GM18519 (cell line): Measurements from ENCODE around the gene SLC29A2.

Experiments used
- ATAC-seq: cut with Tn5 transposase; IDR thresholded peaks from one replicate; pipeline ENCODE4 v1.9.1; 2021; ENCODE audit warnings: mild to moderate bottlenecking, moderate library complexity; ENCODE audit not compliant: unreplicated experiment, low FRiP score

The SLC29A2 gene

DNA sequence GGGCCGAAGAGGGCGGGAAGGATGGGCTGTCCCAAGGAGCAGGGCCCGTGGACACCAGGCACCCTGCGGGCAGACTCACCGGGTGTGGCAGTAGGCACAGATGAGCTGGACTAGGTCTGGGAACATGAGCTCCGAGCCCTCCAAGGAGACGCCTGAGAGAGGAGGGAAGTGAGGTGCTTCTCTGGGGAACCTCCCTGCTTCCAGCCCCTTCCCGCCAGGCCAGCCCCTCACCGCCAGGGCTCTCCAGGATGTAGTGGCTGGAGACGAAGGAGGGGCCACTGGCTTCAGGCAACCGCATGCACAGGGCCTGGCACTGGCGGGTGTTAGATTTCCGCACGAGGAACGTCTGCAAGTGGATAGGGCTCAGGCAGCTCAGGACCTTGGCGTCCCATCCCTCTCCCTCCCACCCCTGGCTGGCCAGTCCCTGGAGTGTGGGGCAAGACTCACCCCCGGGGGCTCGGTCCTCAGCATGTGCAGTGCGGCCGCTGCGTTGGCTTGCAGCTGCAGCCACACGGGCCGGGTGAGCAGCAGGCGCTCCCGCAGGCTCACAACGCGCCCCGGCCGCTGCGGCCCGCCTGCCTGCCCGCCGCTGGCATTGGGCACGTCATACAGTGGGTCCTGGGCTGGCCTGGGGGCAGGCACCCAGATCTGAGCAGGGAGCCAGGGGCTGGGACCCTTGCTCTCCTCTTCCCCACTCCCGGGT, 35.9 kb downstream of the SLC29A2 start:
- ATAC-seq = no peak

DNA sequence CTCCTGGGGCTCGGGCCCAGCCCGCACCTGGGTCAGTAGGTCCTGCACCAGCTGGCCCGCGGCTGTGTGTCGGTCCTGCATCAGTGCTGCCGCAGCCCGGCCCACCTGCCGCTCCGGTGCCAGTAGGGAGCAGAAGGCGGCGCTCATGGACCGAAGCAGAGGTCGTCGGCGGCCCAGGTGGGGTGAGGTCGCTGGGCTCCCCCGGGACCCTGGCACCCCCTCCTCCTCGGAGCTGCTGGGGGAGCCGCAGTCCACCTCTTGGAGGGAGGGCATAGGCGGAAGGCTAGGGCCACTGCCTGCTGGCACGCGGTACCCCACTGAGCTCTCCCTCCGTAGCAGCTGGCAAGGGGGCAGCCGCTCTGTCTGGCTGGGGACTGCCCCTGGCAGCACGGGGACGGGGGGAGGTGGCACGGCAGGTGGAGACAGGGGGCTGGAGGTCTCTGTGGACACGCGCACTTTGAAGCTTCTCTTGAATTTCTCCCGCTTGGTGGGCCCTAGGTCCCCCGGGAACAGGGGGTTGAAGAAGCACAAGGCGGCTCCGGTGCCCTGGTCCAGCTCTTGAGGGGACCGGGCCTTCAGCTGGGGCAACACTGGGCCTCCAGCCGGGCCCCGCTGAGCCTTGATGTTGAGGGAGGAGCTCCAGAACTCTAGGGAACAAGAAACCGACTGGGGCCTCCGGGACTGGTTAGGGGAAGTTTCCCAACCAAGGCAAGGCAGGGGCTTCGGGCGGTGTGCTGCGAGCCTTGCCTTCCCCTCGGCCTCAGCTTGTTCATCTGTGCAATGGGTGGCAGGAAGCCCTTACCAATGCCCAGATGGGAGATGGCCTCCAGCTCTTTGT, 36.7 kb downstream of the SLC29A2 start:
- no peak for ATAC-seq

DNA sequence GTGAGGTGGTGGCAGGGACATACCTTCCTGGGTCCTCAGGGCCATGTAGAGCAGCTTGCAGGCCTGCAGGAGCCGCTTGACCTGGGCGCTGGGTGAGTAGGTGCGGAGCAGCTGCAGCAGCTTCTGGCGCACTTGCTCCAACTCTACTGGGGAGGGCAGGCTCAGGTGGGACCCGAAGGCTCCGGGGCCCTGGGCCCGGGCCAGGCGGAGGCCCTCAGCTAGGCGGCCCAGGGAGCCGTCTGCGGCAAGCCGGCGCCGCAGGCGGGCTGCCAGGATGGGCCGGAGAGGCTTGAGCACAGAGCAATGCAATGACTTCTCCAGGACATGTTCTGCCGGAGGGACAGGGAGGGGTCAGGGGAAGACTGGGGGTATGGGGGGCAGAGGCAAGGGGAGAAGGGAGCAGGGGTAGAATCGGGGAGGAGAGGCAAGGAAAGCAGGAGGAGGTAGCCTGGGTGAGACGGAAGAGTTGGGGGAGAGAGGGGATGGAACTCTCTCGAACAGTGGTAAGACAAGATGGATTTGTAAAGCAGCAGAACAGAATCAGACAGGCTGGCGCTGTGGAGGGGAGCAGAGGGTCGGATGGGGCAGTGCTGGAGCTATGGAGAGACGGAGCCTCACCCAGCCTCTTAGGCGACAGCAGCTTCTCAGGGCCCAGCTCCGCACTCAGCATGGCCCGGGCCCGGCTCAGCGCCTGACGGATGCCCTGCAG, 37.5 kb downstream of the SLC29A2 start:
- no peak for ATAC-seq

DNA sequence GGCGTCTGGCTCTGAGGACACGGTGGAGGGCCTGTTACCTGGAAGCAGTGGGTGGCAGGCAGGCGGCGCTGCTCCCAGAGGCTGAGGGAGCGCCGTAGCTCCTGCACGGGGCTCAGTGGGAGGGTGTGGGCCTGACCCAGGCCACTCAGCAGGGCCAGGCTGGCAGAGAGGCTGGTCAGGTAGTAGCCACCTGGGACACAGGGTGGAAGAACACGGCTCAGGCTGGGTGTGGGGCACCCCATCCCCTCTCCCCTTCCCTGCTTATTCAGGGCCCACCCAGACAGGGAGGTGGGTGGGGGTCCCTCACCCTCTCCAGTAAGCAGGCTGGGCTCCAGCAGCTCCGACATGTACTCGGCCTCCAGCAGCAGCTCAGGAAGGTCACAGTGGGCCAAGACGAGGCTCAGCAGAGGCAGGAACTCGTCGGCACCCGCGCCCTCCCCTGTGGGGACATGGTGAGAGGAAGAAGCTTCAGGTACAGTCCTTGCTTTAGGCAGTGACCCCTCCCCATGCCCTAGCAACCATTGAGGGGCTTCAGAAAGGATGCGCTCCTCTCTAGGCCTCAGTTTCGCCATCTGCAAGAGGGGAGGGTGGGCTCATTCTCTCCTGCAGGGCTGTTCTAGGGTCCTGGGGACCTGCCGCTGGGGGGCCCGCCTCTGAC, 38.2 kb downstream of the SLC29A2 start:
- ATAC-seq = no peak

DNA sequence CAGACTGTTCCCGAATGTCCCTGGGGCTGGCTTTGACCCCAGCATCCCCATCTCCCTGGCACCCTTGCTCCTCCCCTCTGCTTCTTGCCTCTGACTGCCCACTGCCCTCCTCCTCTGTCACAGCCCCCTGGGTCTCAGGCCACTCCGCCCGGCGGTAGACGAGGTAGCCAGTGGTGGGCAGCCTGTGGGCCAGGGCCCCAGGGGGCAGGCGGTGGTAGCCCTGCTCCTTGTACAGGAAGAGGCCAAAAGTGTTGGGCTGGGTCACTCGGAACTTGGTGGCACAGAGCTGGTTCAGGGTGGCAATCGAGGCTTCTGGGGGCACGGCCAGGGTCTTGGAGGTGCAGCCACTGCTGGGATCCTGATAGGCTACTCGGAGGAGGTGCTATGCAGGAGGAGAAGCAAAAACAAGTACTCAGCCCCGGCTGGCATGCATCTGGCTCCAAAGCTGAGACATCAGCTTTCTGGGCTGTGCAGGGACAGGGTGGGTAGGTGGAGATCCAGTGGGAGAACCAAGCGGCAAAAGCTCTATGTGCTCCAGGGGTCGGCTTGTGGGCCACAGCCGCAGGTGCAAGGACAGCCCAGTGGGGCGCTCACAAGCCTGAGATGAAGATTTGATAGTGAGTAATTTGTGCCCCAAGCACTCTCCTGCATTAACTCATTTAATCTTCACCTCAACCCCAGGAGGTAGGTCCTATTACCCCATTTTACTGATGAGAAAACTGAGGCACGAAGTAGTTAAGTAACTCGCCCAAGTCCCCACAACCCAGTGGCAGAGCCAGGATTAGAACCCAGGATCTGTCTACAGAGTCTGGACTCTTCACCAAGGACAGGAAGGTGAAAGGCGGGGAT, 39.0 kb downstream of the SLC29A2 start:
- ATAC-seq = no peak

DNA sequence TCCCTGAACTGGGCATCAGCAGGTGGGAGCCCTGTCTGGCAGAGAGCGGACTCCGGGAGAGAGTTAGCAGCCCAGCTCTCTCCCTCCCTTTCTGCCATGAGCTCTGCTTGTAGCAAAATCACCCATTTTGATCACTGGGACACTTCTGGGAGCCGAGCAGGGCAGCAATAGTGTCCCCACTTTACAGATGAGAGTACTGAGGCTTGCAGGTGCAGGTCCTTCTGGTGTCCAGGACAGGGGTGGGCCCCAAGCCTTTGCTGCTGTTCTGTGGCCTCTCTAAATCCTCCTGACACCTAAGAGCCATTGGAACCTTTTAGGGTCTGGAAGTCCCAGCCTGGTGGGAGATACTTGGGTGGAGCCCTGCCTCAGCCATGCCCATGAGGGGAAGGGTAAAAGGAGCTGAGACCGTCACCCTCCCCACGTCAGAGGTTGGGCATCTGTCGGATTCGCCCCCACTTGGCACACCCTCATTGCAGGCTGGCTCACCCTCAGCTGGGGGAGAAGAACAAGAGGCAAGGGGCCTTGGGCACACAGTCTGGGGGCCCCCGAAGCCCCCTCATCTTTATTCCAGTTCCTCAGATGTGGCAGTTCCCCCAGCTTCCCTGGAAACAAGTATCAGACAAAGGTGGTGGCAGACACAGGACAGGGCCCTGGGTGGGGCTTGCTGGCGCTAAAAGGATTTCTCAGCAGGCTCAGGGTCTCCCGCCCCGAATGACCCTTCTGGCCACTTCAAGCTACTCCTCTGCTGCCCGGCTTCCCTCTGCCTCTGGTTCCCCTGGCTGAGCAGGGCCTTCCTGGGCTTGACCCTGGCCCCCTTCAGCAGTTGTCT, 39.8 kb downstream of the SLC29A2 start:
- no peak for ATAC-seq

DNA sequence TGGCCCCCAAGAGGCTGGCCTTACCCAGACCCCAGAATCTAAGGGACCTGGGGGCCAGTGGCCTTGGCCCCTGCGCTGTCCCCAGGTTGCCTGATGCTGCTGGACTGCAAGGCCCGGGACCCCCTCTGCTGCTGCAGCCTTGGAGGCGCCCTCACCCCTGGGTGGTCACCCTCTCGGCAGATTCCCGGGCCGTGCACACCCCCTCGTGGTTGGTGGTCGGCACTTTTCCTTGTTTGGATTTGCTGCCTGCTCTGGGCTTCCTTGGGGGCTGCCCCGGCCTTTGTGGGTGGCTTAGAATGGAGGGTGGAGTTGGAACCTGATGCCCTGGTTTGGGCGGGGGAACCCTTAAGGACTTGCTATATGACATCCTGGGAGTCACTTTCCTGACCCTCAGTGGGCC, 40.6 kb downstream of the SLC29A2 start:
- ATAC-seq = no peak

DNA sequence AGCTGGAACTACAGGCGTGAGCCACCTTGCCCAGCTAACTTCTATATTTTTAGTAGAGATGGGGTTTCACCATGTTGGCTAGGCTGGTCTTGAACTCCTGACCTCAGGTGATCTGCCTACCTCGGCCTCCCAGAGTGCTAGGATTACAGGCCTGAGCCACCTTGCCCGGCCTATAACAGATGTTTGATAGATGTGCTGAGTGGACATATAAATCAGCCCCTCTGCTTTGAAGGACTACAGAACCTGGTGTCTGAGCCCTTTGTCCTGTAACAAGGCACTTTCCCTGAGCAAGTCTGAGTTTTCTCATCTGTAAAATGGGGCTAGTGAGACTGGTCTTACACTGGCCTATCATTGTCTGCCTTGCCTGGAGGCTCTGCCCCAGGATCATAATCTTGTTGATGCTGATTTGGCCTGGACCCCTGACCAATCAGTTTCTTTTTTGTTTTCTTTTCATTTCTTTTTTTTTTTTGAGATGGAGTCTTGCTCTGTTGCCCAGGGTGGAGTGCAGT, 42.3 kb downstream of the SLC29A2 start:
- ATAC-seq = no peak

DNA sequence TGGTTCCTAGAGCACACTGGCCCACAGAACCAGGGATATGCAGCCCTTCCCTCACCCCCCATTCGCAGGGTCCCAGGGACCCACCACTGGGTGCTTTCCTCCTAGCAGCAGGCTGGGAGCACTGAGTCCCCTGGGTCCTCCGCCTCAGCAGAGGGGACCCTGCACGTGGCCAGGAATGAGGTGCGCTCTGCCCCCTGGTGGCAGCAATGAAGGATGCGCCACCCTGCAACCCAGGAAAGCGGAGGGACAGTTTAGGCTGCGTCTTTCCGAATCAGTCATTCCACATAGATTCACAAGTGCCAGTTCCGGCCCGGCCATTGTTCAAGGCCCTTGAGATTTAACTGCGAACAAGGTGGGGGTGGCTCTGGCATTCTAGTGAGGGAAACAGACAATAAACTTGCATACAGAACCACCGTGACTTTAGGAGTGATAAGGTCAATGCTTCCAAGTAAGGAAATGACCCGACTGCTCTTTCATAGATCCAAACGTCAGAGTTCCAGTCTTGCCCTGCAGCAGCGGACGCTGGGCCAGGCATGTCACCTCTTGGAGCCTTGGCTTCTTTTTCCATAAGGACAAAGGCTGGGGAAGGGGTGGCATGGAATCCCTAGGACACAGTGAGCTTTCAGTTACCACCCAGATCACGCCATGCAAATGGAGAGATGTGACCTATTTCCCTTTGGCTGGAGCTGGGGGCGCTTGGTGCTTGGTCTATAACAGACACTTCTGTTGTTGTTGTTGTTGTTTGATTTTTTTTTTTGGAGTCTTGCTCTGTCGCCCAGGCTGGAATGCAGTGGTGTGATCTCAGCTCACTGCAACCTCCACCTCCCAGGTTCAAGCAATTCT, 43.0 kb downstream of the SLC29A2 start:
- no peak for ATAC-seq

DNA sequence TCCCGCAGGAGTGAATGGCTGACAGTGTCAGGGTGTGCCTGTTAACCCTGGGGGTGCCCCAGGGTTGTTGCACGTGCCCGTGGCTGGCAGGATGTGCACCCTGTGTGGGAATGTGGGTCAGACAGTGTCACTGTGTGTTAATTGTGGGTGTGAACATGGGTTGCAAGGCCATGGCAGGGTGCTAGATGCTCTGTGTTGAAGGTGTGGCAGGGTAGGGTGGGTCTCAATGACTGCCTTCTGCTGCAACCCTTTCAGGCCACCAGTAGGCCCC, 43.6 kb downstream of the SLC29A2 start:
- ATAC-seq = no peak

DNA sequence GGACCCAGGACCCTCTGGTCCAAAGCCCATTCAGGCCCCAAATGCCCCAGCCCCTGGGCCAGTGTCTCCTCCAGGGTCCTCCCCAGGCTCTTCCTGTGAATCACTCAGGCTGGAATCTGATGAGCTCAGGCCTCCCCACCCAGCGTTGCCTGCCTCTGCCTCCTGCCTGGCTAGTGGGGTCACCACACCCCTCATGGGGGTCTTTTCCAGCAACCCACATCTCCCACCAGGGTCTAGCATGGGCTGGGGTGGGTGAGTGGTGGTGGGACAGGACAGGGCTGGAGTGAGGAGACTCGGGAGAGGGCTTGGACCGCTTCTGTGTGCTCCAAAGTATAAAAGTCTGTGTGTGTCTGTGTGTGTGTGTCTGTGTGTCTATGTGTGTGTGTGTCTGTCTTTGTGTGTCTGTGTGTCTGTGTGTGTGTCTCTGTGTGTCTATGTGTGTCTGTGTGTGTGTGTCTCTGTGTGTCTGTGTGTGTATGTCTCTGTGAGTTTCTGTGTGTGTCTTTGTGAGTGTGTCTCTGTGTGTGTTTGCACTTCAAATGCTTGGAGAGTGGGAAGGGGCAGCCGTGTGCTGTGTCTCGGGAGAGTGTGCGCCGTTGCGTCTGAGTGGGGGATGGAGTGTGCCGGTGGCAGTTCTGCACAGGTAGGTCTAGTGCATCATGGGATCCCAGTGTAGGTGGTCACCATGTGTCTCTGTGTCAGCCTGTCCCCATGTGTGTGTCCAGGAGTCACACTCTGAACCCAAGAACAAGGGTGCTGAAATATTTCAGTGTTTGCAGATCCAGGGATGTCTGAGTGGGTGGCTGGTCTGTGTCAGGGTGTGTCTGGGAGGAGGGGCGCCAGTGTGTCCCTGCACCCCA, 44.2 kb downstream of the SLC29A2 start:
- ATAC-seq = no peak

DNA sequence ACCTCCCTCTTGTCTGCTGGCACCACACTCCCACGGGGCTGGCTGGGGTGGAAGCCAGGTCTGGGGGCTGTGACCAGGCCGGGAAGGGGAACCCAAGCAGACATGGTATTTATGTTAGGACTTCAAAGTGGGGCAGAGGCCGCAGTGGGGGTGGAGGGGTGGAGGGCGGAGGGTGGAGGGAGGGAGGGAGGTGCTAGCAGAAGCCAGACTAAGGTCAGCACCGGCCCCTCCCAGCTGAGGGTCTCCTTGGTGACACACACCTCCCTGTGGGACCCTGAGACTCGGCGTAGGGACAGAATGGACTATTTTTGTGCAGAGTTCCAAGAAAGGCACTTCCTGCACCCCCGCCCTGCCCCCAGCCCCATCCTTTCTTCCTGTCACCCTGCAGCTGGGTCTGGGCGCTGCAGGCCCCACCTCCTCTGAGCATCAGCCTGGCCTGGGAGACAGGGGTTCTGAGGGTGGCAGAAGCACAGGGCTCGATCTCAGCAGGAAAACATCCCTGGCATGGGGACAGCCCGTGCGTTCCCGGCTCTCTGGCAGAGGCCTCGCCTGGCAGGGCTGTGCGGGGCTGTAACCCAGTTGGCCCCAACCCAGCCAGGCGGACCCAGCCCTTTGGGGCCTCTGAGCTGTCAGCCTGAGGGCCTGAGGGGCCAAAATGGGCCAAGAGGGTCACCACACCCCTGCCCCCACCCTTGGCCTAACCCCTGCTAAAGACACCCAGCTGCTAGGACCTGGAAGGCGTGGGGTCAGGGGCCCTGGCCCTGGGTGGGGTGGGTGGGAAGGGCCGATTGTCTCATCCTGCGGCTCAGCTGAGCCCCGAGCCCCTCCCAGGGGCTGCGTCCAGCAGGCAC, 45.1 kb downstream of the SLC29A2 start:
- no peak for ATAC-seq

DNA sequence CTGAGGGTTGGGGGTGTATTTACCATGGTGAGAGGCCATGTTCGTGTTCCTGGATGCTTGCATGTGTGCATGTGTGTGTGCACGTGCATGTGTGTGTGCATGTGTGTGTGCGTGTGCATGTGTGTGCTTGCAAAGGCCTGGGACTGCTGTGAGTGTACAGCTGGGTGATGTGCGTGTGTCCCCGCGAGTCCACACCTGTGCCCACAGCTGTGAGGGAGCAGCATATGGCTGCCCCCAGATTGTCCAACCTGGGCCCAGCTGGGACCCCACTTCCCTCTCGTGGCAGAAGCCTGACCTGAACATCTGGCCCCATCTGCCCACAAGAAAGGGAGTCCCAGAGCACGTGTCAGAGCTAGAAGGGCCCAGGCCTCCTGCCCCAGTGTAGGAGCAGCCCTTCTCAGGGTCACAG, 46.3 kb downstream of the SLC29A2 start:
- no peak for ATAC-seq

DNA sequence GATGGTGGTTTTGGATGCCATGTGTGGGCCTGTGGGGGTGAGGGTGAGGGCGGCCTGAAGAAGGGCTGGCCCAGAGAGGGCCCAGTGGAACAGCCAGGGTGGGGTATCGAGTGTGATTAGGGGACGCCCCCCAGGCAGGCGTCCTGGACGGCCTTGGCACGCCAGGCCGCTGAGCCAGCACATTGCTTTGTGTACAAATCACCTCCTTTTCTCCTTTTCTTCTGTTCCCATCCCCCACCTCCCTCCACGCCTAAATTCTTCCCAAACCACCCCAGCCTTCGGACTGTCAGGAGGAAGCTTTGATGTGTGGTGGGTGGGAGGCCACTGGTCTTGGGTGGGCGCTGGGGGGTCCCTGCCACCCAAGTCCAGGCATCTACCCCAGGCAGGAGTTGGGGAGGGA, 46.9 kb downstream of the SLC29A2 start:
- no peak for ATAC-seq

DNA sequence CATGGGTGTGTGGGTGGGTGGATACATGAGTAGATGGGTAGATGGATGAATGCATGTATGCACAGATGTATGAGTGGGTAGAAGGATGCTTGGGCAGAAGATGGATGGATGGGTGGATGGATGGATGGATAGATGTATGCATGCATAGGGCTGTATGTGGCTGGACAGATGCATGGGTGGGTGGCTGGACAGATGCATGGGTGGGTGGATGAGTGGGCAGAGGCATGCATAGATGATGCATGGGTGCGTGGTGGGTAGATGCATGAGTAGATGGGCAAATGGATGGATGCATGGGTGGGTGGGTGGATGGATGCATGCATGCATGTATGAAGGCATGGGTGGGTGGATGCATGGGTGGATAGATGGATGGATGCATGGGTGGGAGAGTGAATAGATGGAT, 47.9 kb downstream of the SLC29A2 start:
- no peak for ATAC-seq

DNA sequence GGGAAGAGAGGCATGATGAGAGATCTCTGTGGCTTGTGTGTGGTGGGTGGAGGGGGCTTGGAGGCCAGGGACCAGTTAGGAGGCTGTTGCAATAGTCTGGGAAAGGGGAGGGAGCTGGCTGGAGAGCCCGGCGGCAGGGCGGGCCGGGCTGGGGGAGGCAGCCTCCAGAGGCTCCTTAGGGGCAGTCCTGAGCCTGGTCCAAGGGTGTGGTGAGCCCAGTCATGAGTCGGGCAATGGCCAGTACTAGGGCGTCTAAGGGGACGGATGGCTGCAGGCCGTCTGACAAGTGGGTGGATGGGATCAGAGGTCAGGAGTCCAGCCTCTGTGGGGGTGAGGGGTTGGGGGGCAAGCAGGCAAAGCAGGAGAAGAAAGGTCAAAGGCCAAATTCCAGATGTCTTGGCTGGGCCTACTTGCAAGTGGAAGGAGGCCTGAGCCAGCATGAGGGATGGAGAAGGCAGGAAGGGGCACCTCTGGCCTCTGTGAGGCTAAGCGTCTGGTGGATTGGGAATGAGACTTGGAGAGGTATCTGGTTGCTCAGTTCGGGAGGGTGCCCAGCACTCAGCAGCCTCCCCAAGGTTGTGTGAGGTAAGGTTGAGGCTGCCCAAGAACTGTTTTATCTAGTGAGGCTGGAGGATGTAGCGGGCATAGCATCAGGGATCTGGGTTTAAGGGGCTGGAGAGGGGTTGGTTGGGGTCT, 48.7 kb downstream of the SLC29A2 start:
- ATAC-seq = no peak
